ENCODE results near the gene ANO1. TPM values are rescaled to one million over a fixed set of nuclear protein-coding genes. Genes with fewer than 3 reads are reported as not detected.

ANO1 gene
- total RNA-seq, 4 donors from 2014 or later, result 5.1 to 17.5 (median 14.5) TPM

- Histone ChIP-seq H3K27me3 (peaks cover 0 to 5% (median 0%) of the 10 kb centered on the region in 4 donors), H3K27ac (no peak overlapping the region), H3K4me3 (no peak overlapping the region), H3K4me1 (peaks cover 7 to 20% (median 10%) of the 10 kb centered on the region in 3 donors), H3K9me3 (no peaks in the 10 kb centered on the region), H3K36me3 (no peaks in the 10 kb centered on the region)
- WGBS, 2 donors, result 97 to 98% methylated on average over 7 to 13 of the region's 18 CpGs
- TF ChIP-seq, protein P1, sequence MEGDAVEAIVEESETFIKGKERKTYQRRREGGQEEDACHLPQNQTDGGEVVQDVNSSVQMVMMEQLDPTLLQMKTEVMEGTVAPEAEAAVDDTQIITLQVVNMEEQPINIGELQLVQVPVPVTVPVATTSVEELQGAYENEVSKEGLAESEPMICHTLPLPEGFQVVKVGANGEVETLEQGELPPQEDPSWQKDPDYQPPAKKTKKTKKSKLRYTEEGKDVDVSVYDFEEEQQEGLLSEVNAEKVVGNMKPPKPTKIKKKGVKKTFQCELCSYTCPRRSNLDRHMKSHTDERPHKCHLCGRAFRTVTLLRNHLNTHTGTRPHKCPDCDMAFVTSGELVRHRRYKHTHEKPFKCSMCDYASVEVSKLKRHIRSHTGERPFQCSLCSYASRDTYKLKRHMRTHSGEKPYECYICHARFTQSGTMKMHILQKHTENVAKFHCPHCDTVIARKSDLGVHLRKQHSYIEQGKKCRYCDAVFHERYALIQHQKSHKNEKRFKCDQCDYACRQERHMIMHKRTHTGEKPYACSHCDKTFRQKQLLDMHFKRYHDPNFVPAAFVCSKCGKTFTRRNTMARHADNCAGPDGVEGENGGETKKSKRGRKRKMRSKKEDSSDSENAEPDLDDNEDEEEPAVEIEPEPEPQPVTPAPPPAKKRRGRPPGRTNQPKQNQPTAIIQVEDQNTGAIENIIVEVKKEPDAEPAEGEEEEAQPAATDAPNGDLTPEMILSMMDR (IDR thresholded peaks at IDR 0.05), result no peak
- no peak for TF ChIP-seq POLR2A (IDR thresholded peaks at IDR 0.05)
- no peak for DNase-seq
- intact Hi-C loops (cut with DNase I), result no loop called here
Observed at GRCh38 chr11:70182266-70182665, 104.1 kb downstream of the ANO1 start.

DNA sequence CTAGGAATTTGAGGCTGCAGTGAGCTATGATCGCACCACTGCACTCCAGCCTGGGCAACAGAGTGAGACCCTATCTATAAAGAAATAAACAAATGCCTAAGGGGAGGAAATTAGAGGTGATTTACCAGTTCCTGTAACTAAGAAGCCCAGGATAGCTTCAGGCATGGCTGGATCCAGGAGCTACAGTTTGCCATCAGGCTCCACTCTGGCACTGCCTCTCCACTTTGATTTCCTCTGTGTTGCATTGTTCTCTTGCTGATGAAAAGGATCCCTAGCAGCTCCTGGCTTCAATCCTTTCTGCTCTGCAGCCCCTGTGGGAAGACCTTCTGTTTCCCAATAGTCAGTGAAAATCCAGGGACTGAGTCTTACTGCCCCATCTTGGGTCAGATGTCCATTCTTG lies 104.9 kb downstream of the ANO1 start:
- peaks cover 0 to 5% (median 0%) of the 10 kb centered on the region in 4 donors for H3K27me3 ChIP-seq
- no peak for DNase-seq
- H3K27ac ChIP-seq, result no peak overlapping the region
- H3K9me3 ChIP-seq, result no peaks in the 10 kb centered on the region
- intact Hi-C loops (cut with DNase I), result no loop called here
- H3K36me3 ChIP-seq, result no peaks in the 10 kb centered on the region
- peaks cover 7 to 20% (median 10%) of the 10 kb centered on the region in 3 donors for H3K4me1 ChIP-seq
- no peak overlapping the region for H3K4me3 ChIP-seq
- WGBS, 2 donors, result 100% methylated on average over 1 of the region's 1 CpG
- TF ChIP-seq POLR2A (IDR thresholded peaks at IDR 0.05), result no peak
- TF ChIP-seq, protein P1 (IDR thresholded peaks at IDR 0.05), result no peak

DNA sequence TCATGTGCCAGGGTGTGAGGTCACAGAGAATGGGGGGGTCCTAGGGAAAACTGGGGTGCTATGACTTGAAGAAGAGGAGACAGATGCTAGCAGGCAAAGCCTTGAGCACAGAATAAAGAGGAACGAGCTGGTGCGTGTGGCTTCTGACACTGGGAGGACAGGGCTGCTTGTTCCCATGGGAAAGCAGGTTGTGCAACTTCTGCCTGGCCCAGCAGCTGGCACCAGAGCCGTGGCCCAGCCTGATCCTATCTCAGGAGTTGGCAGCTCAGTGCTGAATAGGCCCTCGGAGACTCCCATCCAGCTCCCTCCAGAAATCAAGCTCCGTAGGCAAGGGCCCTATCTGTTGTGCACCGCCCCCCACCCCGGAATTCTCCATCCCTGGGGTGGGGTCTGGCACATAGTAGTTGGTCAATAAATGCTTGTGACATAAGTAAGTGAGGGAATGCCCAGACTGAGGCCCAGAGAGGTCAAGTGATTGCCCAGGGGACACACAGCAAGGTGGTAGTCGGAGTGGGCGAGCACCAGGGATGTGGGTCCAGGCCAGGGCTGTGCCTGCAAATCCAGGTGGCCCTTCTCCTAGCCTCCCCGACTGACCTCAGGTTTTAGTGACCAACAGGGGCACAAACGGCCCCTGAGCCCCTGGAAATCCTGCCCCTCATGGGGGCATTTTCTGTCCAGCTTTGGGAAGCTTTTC lies 105.5 kb downstream of the ANO1 start:
- no peaks in the 10 kb centered on the region for H3K36me3 ChIP-seq
- TF ChIP-seq POLR2A (IDR thresholded peaks at IDR 0.05), result no peak
- TF ChIP-seq, protein P1 (IDR thresholded peaks at IDR 0.05), result no peak
- no peaks in the 10 kb centered on the region for H3K9me3 ChIP-seq
- no peak overlapping the region for H3K4me3 ChIP-seq
- H3K27me3 ChIP-seq, result peaks cover 0 to 5% (median 0%) of the 10 kb centered on the region in 4 donors
- peak overlapping the region in 1 of 4 donors; percentile 2 for H3K27ac ChIP-seq
- intact Hi-C loops (cut with DNase I), result no loop called here
- WGBS, 2 donors, result 49 to 65% methylated on average over 7 to 10 of the region's 11 CpGs
- DNase-seq, result no peak
- H3K4me1 ChIP-seq, result peaks cover 7 to 20% (median 10%) of the 10 kb centered on the region in 3 donors

GRCh38 chr11:70184396-70184795 lies 106.3 kb downstream of the ANO1 start:
- DNase-seq, result no peak
- peaks cover 7 to 20% (median 10%) of the 10 kb centered on the region in 3 donors for H3K4me1 ChIP-seq
- no peak overlapping the region for H3K4me3 ChIP-seq
- no peak overlapping the region for H3K27ac ChIP-seq
- no peaks in the 10 kb centered on the region for H3K9me3 ChIP-seq
- WGBS, 2 donors, result 33 to 68% methylated on average over 7 to 8 of the region's 9 CpGs
- H3K27me3 ChIP-seq, result peaks cover 0 to 5% (median 0%) of the 10 kb centered on the region in 4 donors
- intact Hi-C loops (cut with DNase I), result no loop called here
- H3K36me3 ChIP-seq, result no peaks in the 10 kb centered on the region
- no peak for TF ChIP-seq POLR2A (IDR thresholded peaks at IDR 0.05)
- TF ChIP-seq, protein P1 (IDR thresholded peaks at IDR 0.05), result no peak

- intact Hi-C loops (cut with DNase I), result no loop called here
- WGBS, 2 donors, result 78 to 89% methylated on average over 15 of the region's 28 CpGs
Observed at GRCh38 chr11:70185348-70186055, 107.4 kb downstream of the ANO1 start.

More at GRCh38 chr11:70185348-70186055, 107.4 kb downstream of the ANO1 start:
- no peak for DNase-seq
- H3K27me3 ChIP-seq, result peaks cover 0 to 5% (median 0%) of the 10 kb centered on the region in 4 donors
- H3K9me3 ChIP-seq, result no peaks in the 10 kb centered on the region
- H3K4me1 ChIP-seq, result peaks cover 7 to 20% (median 10%) of the 10 kb centered on the region in 3 donors
- H3K27ac ChIP-seq, result no peak overlapping the region
- H3K36me3 ChIP-seq, result no peaks in the 10 kb centered on the region
- no peak overlapping the region for H3K4me3 ChIP-seq
- TF ChIP-seq POLR2A (IDR thresholded peaks at IDR 0.05), result no peak
- TF ChIP-seq, protein P1 (IDR thresholded peaks at IDR 0.05), result no peak
